G401.6 (cell line): Measurements from ENCODE around the gene C22orf15.

ENCODE experiments used
- FAIRE-seq: peaks from 2 replicates; lab custom pipeline; 2012; peaks lifted over from hg19 to GRCh38; lab: Jason Lieb, UNC

C22orf15 gene

DNA sequence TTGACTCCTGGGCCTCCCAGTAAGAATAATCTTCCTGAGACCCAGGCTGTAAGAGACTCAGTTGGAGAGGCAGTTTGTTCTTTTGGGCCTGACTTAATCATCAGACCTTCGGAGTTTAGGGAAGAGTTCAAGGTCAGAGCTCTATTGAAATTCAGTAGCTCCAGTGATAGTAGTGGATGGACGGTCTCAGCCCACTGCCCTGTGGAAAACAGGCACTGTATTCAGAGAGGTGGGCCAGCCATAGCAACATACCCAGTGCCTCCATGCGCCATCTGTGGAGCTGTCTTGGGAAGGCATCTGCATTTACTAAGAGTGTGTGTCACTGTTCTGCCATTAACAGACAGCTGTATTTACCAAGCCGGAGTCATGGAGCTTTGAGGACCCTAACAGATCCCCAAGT lies 26.8 kb downstream of the C22orf15 start:
- no peak for FAIRE-seq

DNA sequence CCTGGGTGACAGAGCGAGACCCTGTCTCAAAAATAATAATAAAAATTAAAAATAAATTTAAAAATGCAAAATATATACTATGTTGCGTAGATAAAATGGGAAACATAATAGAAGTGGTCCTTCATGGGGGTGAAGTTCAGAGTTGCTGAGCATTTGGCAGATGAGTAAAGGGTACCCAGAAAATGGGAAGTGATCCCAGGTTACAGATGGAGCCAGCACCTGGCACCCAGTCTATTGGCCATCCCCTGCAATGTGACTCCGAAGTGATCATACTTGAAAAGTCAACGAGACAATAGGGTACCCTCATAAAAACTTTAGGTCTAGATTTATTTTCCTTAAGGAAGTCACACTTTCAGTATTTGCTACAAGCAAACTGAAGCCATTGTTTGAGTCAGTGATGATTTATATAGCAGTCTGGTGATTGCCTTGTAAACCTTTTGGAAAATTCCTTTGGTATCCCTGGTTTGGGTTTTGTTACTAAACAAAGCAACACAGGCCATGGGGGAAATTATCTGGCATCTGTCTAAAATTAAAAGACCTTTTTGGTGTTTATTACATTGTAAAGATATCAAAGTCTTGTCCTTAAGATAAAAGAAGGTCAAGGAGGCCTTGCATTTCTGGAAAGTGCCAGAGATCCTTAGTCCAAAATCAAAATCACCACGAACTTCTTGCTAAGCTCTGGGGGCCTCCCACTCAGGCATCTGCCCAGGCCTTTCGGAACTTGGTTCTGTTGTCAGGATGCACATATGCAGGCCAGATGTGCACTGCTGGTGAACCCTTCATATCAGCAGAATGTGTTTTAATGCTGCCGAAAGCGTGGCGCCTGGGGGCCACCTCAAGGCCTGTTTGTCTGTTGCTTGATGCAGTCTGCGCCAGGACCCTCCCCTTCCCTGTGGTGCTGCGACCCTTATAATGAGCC lies 28.3 kb downstream of the C22orf15 start:
- FAIRE-seq, result no peak

DNA sequence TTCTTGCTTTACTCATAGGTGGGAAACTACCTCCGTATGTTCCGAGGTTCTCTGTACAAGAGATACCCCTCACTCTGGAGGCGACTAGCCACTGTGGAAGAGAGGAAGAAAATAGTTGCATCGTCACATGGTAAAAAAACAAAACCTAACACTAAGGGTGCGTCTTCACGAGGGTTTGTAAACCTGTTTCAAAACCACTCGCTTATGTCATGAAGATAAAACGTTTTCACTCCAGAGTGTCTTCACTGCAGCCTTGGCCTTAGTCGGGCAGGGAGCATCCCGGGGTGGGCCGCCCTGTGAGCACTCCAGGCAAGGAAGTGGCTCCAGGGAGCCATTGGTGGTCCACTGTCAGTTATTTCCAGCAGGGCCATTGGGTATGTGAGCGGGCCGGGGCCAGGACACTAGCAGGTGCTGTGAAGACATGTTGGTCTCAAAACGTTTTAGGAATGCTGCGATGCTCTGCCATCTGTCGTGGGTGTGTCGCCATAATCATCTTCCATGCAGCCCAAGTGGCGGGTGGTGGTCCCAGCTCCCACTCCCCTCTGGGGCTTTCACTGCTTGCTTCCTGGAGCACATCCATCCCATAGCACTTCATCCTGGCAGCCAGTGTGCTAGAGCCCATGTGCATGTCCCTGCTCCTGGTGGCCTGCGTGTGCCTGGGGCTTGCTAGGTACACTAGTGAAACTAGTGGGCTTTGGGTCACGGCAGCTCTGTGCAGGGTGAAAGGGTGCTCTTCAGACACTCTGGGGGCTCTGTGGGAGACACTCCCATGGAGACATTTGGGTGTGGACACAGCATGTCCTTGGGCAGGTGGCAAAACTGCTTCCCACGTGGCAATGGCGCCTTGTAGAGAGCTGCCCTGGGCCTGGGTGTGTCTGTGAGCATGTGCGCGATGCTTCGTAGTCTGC lies 29.2 kb downstream of the C22orf15 start:
- FAIRE-seq, result no peak

- FAIRE-seq, result no peak
Observed at GRCh38 chr22:23793326-23793725, 30.5 kb downstream of the C22orf15 start.

GRCh38 chr22:23796461-23796860 lies 33.7 kb downstream of the C22orf15 start:
- no peak for FAIRE-seq

GRCh38 chr22:23800297-23801237 lies 37.8 kb downstream of the C22orf15 start:
- FAIRE-seq, result no peak

GRCh38 chr22:23801238-23801821 lies 38.5 kb downstream of the C22orf15 start:
- FAIRE-seq, result no peak

DNA sequence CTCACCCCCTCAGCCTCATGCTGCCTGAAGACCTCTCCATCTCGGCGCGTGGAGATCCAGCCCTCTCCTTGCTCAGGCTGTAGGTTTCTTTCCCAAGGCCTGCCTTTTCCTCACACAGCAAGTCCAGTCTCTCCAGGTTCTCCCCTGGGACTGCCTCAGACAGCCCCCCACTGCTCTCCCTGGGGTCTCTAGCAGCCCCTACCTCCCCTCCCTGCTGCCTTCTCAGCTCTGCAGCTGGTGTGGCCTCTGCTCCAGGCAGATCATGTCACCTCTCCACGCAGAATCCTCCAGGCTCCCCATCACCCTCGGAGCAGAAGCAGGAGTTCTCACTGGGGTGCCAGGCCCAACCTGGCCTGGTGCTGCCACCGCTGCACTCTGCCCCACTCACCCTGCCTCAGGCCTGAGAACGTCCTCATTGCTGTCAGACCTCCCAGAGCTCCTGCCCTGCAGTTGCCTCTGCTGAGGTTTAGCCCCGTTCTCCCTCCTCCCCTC lies 39.1 kb downstream of the C22orf15 start:
- FAIRE-seq, result no peak

GRCh38 chr22:23803001-23803819 lies 40.4 kb downstream of the C22orf15 start:
- FAIRE-seq, result no peak

GRCh38 chr22:23804781-23805291 lies 42.0 kb downstream of the C22orf15 start:
- FAIRE-seq, result no peak

DNA sequence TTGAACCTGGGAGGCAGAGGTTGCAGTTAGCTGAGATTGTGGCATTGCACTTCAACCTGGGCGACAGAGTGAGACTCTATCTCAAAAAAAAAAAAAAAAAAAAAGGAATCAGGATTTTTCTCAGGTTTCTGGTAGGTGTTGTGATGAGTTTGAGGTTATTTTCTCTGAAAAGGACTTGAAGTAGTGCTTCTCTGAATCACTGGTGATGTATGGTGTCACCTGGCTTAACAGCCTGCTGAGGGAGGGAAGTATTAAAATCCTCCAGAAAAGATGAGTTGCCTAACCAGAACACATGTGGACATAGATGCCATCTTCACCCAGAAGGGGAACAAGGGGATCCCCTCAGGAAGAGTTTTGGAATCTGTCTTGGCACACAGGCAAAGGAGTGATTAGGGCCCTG lies 44.0 kb downstream of the C22orf15 start:
- no peak for FAIRE-seq

GRCh38 chr22:23812378-23812777 lies 49.6 kb downstream of the C22orf15 start:
- FAIRE-seq, result no peak
